Caco-2 (cell line): ENCODE results near the gene PPFIBP2. TPM values are rescaled to one million over a fixed set of nuclear protein-coding genes. Genes with fewer than 3 reads are reported as not detected.

Experiments used
- BruUV-seq: library from RNA; stranded (reverse); fragments of 400-500 nt; replicated peaks from 2 replicates; lab custom pipeline; 2021; lab: Mats Ljungman, UMichigan
- CTCF ChIA-PET: fragments of 300-600 bp; sonication (Branson Sonifier 250); formaldehyde crosslinking; loops from one replicate; lab custom pipeline; 2022; ENCODE audit warnings: antibody characterized with exemption; lab: Charles Lee
- POLR2A ChIA-PET: fragments of 300-600 bp; sonication (Branson Sonifier 250); formaldehyde crosslinking; loops from one replicate; lab custom pipeline; 2022; ENCODE audit warnings: antibody characterized with exemption; lab: Charles Lee
- DNase-seq, 2 experiments: peaks; one replicate each; pipeline versions ENCODE4 v3.0.0 to v3.0.0-alpha.2; 2020 to 2022
- H3K27me3 ChIP-seq: replicated peaks from 2 replicates; pipeline ENCODE4 v1.6.0; 2011; ENCODE audit warnings: low read length; ENCODE audit not compliant: control insufficient read depth, insufficient read depth
- H3K36me3 ChIP-seq: 2 replicates; pipeline ENCODE4 v1.5.1; 2011; ENCODE audit warnings: low read length; ENCODE audit not compliant: control insufficient read depth, insufficient read depth
- H3K4me1 ChIP-seq: fragments of 250-450 bp; sonication (Bioruptor Pico); 2 replicates; pipeline ENCODE4 v1.5.1; 2020; ENCODE audit warnings: mild to moderate bottlenecking
- H3K4me3 ChIP-seq: 2 replicates; pipeline ENCODE4 v1.5.1; 2011; ENCODE audit warnings: low read depth, mild to moderate bottlenecking, control low read depth, low read length
- H3K9me3 ChIP-seq: fragments of 250-450 bp; sonication (Bioruptor Pico); 2 replicates; pipeline ENCODE4 v1.5.1; 2020; ENCODE audit warnings: mild to moderate bottlenecking, moderate library complexity
- H3K27ac Mint-ChIP-seq: one replicate; pipeline ENCODE4 v1.8.0; 2022; ENCODE audit warnings: mixed read lengths; ENCODE audit not compliant: unreplicated experiment
- H3K27me3 Mint-ChIP-seq: one replicate; pipeline ENCODE4 v1.8.0; 2022; ENCODE audit warnings: mixed read lengths; ENCODE audit not compliant: insufficient read depth, unreplicated experiment
- H3K36me3 Mint-ChIP-seq: one replicate; pipeline ENCODE4 v1.8.0; 2022; ENCODE audit warnings: mild to moderate bottlenecking, mixed read lengths; ENCODE audit not compliant: insufficient read depth, unreplicated experiment
- H3K4me1 Mint-ChIP-seq: one replicate; pipeline ENCODE4 v1.8.0; 2022; ENCODE audit warnings: low read depth, mixed read lengths; ENCODE audit not compliant: unreplicated experiment
- H3K4me3 Mint-ChIP-seq: one replicate; pipeline ENCODE4 v1.8.0; 2022; ENCODE audit warnings: mild to moderate bottlenecking, moderate library complexity, mixed read lengths; ENCODE audit not compliant: unreplicated experiment
- H3K9me3 Mint-ChIP-seq: one replicate; pipeline ENCODE4 v1.8.0; 2022; ENCODE audit warnings: mixed read lengths; ENCODE audit not compliant: unreplicated experiment
- intact Hi-C: fragments of 100-400 bp; cut with micrococcal nuclease; formaldehyde crosslinking; loops from one replicate; pipeline ENCODE4 v1.10.0; 2022; ENCODE audit not compliant: unreplicated experiment
- total RNA-seq: library from RNA; stranded (reverse); gene quantifications from 2 replicates; pipeline ENCODE4 v1.2.3, GENCODE V29; 2022
- TF ChIP-seq, protein P1 (sequence below), 2 experiments: fragments of 200-600 bp in 1 of 2; IDR thresholded peaks; 1 replicate in 1 of 2; 2 replicates in 1 of 2; pipeline versions ENCODE4 v1.5.1 to v1.8.0; 2011 to 2022; ENCODE audit warnings: antibody characterized with exemption in 1 of 2, control low read depth in 1 of 2, inconsistent platforms in 1 of 2, low read depth in 1 of 2, low read length in 1 of 2, mild to moderate bottlenecking in 1 of 2, moderate library complexity in 1 of 2; ENCODE audit not compliant: insufficient read depth in 1 of 2, severe bottlenecking in 1 of 2, unreplicated experiment in 1 of 2

PPFIBP2 gene
- total RNA-seq, 1 experiment from 2014 or later = 72.5 TPM

DNA sequence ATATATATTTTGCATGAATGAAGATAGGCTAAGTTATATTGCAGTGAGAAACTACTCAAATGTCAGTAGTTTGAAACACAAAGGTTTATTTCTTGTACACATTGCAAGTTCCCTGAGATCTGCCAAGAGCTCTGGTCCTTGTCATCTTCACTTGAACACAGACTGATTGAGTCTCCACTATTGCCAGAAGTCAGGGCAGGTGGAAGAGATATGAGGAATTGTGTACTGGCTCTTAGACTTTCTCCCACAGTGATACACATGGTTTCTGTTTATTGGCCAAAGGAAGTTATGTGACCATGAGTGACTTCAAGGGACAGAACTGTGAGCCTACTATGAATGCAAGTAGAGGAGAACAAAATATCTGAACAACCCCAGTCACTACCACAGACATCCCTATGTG lies 44.2 kb downstream of the PPFIBP2 start:
- H3K36me3 Mint-ChIP-seq = no peaks in the 10 kb centered on the region
- H3K9me3 Mint-ChIP-seq = peaks cover 9% of the 10 kb centered on the region
- H3K27ac Mint-ChIP-seq = no peak overlapping the region
- intact Hi-C loops = no loop called here
- CTCF ChIA-PET = no interaction called here
- Histone ChIP-seq H3K9me3 (no peaks in the 10 kb centered on the region), H3K4me3 (no peak overlapping the region), H3K27me3 (no peaks in the 10 kb centered on the region), H3K36me3 (no peaks in the 10 kb centered on the region), H3K4me1 (no peaks in the 10 kb centered on the region)
- H3K27me3 Mint-ChIP-seq = no peaks in the 10 kb centered on the region
- no peak overlapping the region for H3K4me3 Mint-ChIP-seq
- TF ChIP-seq, protein P1, sequence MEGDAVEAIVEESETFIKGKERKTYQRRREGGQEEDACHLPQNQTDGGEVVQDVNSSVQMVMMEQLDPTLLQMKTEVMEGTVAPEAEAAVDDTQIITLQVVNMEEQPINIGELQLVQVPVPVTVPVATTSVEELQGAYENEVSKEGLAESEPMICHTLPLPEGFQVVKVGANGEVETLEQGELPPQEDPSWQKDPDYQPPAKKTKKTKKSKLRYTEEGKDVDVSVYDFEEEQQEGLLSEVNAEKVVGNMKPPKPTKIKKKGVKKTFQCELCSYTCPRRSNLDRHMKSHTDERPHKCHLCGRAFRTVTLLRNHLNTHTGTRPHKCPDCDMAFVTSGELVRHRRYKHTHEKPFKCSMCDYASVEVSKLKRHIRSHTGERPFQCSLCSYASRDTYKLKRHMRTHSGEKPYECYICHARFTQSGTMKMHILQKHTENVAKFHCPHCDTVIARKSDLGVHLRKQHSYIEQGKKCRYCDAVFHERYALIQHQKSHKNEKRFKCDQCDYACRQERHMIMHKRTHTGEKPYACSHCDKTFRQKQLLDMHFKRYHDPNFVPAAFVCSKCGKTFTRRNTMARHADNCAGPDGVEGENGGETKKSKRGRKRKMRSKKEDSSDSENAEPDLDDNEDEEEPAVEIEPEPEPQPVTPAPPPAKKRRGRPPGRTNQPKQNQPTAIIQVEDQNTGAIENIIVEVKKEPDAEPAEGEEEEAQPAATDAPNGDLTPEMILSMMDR (IDR thresholded peaks at IDR 0.05; ENCODE audit: insufficient read depth in 1 of 2, low read depth in 1 of 2, low read length in 1 of 2, severe bottlenecking in 1 of 2, unreplicated experiment in 1 of 2) = no peak
- H3K4me1 Mint-ChIP-seq = peaks cover 8% of the 10 kb centered on the region
- POLR2A ChIA-PET = no interaction called here
- no TSS peak for BruUV-seq
- DNase-seq = no peak

DNA sequence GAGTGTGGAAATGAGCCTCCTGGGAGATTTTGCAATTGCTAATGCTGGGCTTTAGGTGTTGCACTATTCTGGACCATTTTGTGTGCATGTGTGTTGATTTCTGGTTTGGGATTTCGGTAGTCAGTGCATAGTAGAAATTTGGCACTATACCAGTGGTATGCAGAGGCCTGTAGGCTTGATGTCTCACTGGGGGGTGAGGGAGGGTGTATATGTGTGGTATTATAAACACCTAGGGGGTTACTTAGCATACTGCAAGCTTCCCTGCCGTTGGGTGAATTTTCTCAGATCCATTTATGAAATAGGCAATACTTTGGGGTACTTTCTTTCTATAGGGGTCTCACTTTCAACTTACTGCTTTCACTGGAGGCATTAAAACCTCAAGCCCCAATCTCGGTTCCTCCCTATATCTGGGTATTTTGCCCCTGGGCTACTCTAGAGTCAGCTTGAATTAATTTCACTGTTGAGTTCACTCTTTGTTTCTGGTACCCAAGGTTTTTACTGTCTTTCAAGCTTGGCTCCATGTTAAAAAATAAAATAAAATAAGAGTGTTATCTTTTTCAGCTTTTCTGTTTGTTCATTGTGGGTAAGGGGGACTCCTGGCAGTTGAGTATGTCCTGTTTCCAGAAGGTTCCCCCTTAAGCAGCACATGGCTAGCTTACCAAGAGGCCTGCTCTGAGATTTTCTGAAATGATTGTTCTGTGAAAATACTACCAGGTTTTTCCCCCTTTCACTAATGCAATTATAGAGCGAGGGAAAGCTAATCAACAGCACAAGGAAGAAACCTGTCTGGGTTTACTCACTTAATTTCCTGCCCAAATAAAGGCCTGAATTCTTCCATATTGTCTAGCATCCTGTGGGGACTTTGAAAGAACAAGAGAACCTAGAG lies 45.8 kb downstream of the PPFIBP2 start:
- H3K36me3 ChIP-seq = no peaks in the 10 kb centered on the region
- H3K27me3 ChIP-seq = no peaks in the 10 kb centered on the region
- Mint-ChIP-seq H3K27ac (no peak overlapping the region), H3K9me3 (peaks cover 9% of the 10 kb centered on the region), H3K27me3 (no peaks in the 10 kb centered on the region), H3K4me3 (no peak overlapping the region), H3K36me3 (no peaks in the 10 kb centered on the region), H3K4me1 (peaks cover 8% of the 10 kb centered on the region)
- intact Hi-C loops = no loop called here
- BruUV-seq = no TSS peak
- TF ChIP-seq, protein P1 (IDR thresholded peaks at IDR 0.05; ENCODE audit: insufficient read depth in 1 of 2, low read depth in 1 of 2, low read length in 1 of 2, severe bottlenecking in 1 of 2, unreplicated experiment in 1 of 2) = no peak
- CTCF ChIA-PET = no interaction called here
- H3K4me3 ChIP-seq = no peak overlapping the region
- H3K9me3 ChIP-seq = no peaks in the 10 kb centered on the region
- DNase-seq = no peak
- POLR2A ChIA-PET = interaction anchor here (0.6 kb wide), 1 partner anchor 1657 kb away, joined by 3 read pairs; no protein-coding TSS in a partner anchor
- no peaks in the 10 kb centered on the region; the same call in 1 of the 2 replicates for H3K4me1 ChIP-seq

DNA sequence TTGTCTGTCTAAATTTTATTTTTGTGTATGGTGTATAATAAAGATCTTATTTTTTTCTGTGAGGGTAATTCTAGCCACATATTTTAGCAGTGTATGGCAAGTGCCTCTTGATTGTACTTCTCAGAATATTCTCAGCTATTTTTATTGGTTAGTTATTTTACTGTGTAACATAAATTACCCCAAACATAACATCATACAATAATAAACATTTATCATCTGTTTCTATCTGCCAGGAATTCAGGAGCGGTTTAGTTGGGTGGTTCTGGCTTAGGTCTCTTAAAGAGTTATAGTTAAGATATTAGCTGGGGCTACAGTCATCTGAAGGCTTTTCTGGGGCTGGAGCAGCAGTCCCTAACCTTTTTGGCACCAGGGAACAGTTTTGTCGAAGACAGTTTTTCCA lies 47.8 kb downstream of the PPFIBP2 start:
- intact Hi-C loops = no loop called here
- no peaks in the 10 kb centered on the region for H3K36me3 ChIP-seq
- DNase-seq = no peak
- Mint-ChIP-seq H3K4me3 (no peak overlapping the region), H3K9me3 (peaks cover 3% of the 10 kb centered on the region), H3K36me3 (no peaks in the 10 kb centered on the region), H3K27me3 (no peaks in the 10 kb centered on the region), H3K27ac (no peak overlapping the region), H3K4me1 (peaks cover 8% of the 10 kb centered on the region)
- H3K27me3 ChIP-seq = no peaks in the 10 kb centered on the region
- no peaks in the 10 kb centered on the region; the same call in 1 of the 2 replicates for H3K4me1 ChIP-seq
- TF ChIP-seq, protein P1 (IDR thresholded peaks at IDR 0.05; ENCODE audit: insufficient read depth in 1 of 2, low read depth in 1 of 2, low read length in 1 of 2, severe bottlenecking in 1 of 2, unreplicated experiment in 1 of 2) = no peak
- POLR2A ChIA-PET = no interaction called here
- no TSS peak for BruUV-seq
- CTCF ChIA-PET = no interaction called here
- no peaks in the 10 kb centered on the region for H3K9me3 ChIP-seq
- H3K4me3 ChIP-seq = no peak overlapping the region
